DND-41 (cell line): ENCODE data around the gene PRND.

Experiments
- ATAC-seq: fragments of 200-7000 bp; cut with Tn5 transposase; 3 replicates; pipeline ENCODE4 v1.9.1; 2021; ENCODE audit warnings: low read depth; ENCODE audit not compliant: insufficient read depth
- DNase-seq: peaks from one replicate; pipeline ENCODE4 v3.0.0-alpha.2; 2020
- H2AFZ ChIP-seq: 2 replicates; pipeline ENCODE4 v1.6.0; 2012; ENCODE audit warnings: low read depth, low read length
- H3K27ac ChIP-seq: 2 replicates; pipeline ENCODE4 v1.5.1; 2012; ENCODE audit warnings: low read length, inconsistent platforms
- H3K27me3 ChIP-seq: fragments of 200-600 bp; sonication (generic); 2 replicates; pipeline ENCODE4 v1.6.0; 2012; ENCODE audit warnings: low read length, mild to moderate bottlenecking, inconsistent platforms; ENCODE audit not compliant: insufficient read depth, poor library complexity
- H3K36me3 ChIP-seq: 2 replicates; pipeline ENCODE4 v1.5.1; 2012; ENCODE audit warnings: low read length, inconsistent platforms; ENCODE audit not compliant: insufficient read depth
- H3K4me1 ChIP-seq: 2 replicates; pipeline ENCODE4 v1.5.1; 2012; ENCODE audit warnings: mild to moderate bottlenecking, low read length; ENCODE audit not compliant: insufficient read depth
- H3K4me2 ChIP-seq: 2 replicates; pipeline ENCODE4 v1.6.0; 2012; ENCODE audit warnings: mild to moderate bottlenecking, moderate library complexity, low read length, inconsistent platforms; ENCODE audit not compliant: insufficient read depth
- H3K4me3 ChIP-seq, 2 experiments: fragments of 200-600 bp in 1 of 2; shearing (Covaris generic) in 1 of 2; 2 replicates each; pipeline ENCODE4 v1.5.1; 2012 to 2016; ENCODE audit warnings: inconsistent platforms in 2 of 2, low read length in 2 of 2, mild to moderate bottlenecking in 2 of 2, low read depth in 1 of 2, moderate library complexity in 1 of 2
- H3K79me2 ChIP-seq: 2 replicates; pipeline ENCODE4 v1.6.0; 2012; ENCODE audit warnings: low read length, inconsistent platforms; ENCODE audit not compliant: insufficient read depth
- H3K9ac ChIP-seq: 2 replicates; pipeline ENCODE4 v1.6.0; 2012; ENCODE audit warnings: low read depth, mild to moderate bottlenecking, inconsistent platforms, low read length, moderate library complexity
- H3K9me3 ChIP-seq: 2 replicates; pipeline ENCODE4 v1.5.1; 2012; ENCODE audit warnings: low read length, moderate library complexity, mild to moderate bottlenecking, inconsistent platforms; ENCODE audit not compliant: insufficient read depth, severe bottlenecking
- H4K20me1 ChIP-seq: 2 replicates; pipeline ENCODE4 v1.6.0; 2012; ENCODE audit warnings: low read length; ENCODE audit not compliant: insufficient read depth
- CTCF ChIP-seq: IDR thresholded peaks from 2 replicates; pipeline ENCODE4 v1.5.1; 2012; ENCODE audit warnings: borderline replicate concordance, low read length, moderate library complexity, mild to moderate bottlenecking; ENCODE audit not compliant: poor library complexity, severe bottlenecking; ENCODE audit errors: extremely low read depth
- EZH2 ChIP-seq: IDR thresholded peaks from 3 replicates; pipeline ENCODE4 v1.6.1; 2012; ENCODE audit warnings: borderline replicate concordance, low read depth, mild to moderate bottlenecking, moderate library complexity, low read length, inconsistent platforms; ENCODE audit not compliant: severe bottlenecking

The PRND gene

GRCh38 chr20:4688305-4688704 is 33.4 kb upstream of the PRND start:
- Histone ChIP-seq H3K9ac (no peak overlapping the region), H4K20me1 (peaks cover 15% of the 10 kb centered on the region; the same call in 1 of the 2 replicates), H3K4me1 (peaks cover 16% of the 10 kb centered on the region), H3K79me2 (peaks cover 16% of the 10 kb centered on the region), H3K36me3 (no peaks in the 10 kb centered on the region), H3K27ac (no peak overlapping the region), H3K4me2 (no peak overlapping the region), H3K4me3 (no peak overlapping the region), H3K9me3 (no peaks in the 10 kb centered on the region), H3K27me3 (peaks cover 8% of the 10 kb centered on the region), H2AFZ (no peak overlapping the region)
- no peak for TF ChIP-seq EZH2
- no peak for ATAC-seq
- no peak for DNase-seq

GRCh38 chr20:4689220-4689619 is 32.5 kb upstream of the PRND start:
- no peak for TF ChIP-seq CTCF
- no peak for TF ChIP-seq EZH2
- no peak for DNase-seq
- H3K4me2 ChIP-seq = no peak overlapping the region
- H3K9ac ChIP-seq = no peak overlapping the region
- peaks cover 19% of the 10 kb centered on the region for H3K79me2 ChIP-seq
- no peak overlapping the region for H3K27ac ChIP-seq
- no peaks in the 10 kb centered on the region for H3K9me3 ChIP-seq
- H3K27me3 ChIP-seq = peaks cover 8% of the 10 kb centered on the region
- H3K4me1 ChIP-seq = peaks cover 16% of the 10 kb centered on the region
- H4K20me1 ChIP-seq = peaks cover 15% of the 10 kb centered on the region; the same call in 1 of the 2 replicates
- no peak overlapping the region for H3K4me3 ChIP-seq
- no peak overlapping the region for H2AFZ ChIP-seq
- H3K36me3 ChIP-seq = no peaks in the 10 kb centered on the region
- no peak for ATAC-seq

GRCh38 chr20:4691753-4692152 is 30.0 kb upstream of the PRND start:
- no peak overlapping the region for H3K9ac ChIP-seq
- no peak overlapping the region for H3K4me3 ChIP-seq
- peaks cover 22% of the 10 kb centered on the region for H3K79me2 ChIP-seq
- no peaks in the 10 kb centered on the region for H3K27me3 ChIP-seq
- peaks cover 8% of the 10 kb centered on the region for H3K4me1 ChIP-seq
- ATAC-seq = no peak
- no peaks in the 10 kb centered on the region for H3K36me3 ChIP-seq
- TF ChIP-seq CTCF = no peak
- TF ChIP-seq EZH2 = no peak
- no peak overlapping the region for H2AFZ ChIP-seq
- no peak overlapping the region for H3K27ac ChIP-seq
- H3K4me2 ChIP-seq = no peak overlapping the region
- DNase-seq = no peak
- H3K9me3 ChIP-seq = no peaks in the 10 kb centered on the region
- H4K20me1 ChIP-seq = peaks cover 21% of the 10 kb centered on the region; the same call in 1 of the 2 replicates

- Histone ChIP-seq H2AFZ (no peak overlapping the region), H3K27me3 (no peaks in the 10 kb centered on the region), H3K4me2 (no peak overlapping the region), H3K36me3 (peaks cover 3% of the 10 kb centered on the region; the same call in 1 of the 2 replicates), H3K4me3 (no peak overlapping the region), H3K9ac (no peak overlapping the region), H3K79me2 (peaks cover 15% of the 10 kb centered on the region), H4K20me1 (peaks cover 18% of the 10 kb centered on the region), H3K27ac (no peak overlapping the region), H3K9me3 (no peaks in the 10 kb centered on the region), H3K4me1 (no peaks in the 10 kb centered on the region)
- ATAC-seq (no peak), DNase-seq (no peak)
- TF ChIP-seq CTCF = no peak
- TF ChIP-seq EZH2 = no peak
These were observed 27.6 kb upstream of the PRND start for GRCh38 chr20:4694076-4694475.
